SK-N-SH (cell line): ENCODE results near the gene MANBA. TPM values are rescaled to one million over a fixed set of nuclear protein-coding genes. Genes with fewer than 3 reads are reported as not detected.

Experiments
- CTCF ChIA-PET: fragments of 300-600, 350-600 bp; formaldehyde crosslinking; extraction: SDS; loops from one replicate; lab custom pipeline; 2021; lab: Yijun Ruan, JAX
- POLR2A ChIA-PET: fragments of 350-600 bp; sonication (Branson Sonifier 250); formaldehyde crosslinking; extraction: SDS; loops from one replicate; lab custom pipeline; 2020; ENCODE audit warnings: antibody characterized with exemption, inconsistent platforms; lab: Yijun Ruan, JAX
- DNase-seq: peaks from one replicate; pipeline ENCODE4 v3.0.0; 2012
- H2AFZ ChIP-seq: fragments of 200-600 bp; sonication (generic); 2 replicates; pipeline ENCODE4 v1.8.1; 2016; ENCODE audit warnings: antibody characterized with exemption, mild to moderate bottlenecking, low read depth
- H3F3A ChIP-seq: fragments of 200-600 bp; sonication (generic); replicated peaks from 2 replicates; pipeline ENCODE3; 2016; ENCODE audit warnings: antibody characterized with exemption, mild to moderate bottlenecking; ENCODE audit not compliant: insufficient read depth
- H3K27ac ChIP-seq, 2 experiments: fragments of 200-500 bp in 1 of 2; fragments of 200-600 bp in 1 of 2; sonication (Bioruptor generic) in 1 of 2; sonication (generic), shearing (Covaris generic) in 1 of 2; 2 replicates each; pipeline versions ENCODE4 v1.5.1 to v1.6.1; 2014 to 2016; ENCODE audit warnings: low read depth in 2 of 2, inconsistent platforms in 1 of 2, low read length in 1 of 2, mild to moderate bottlenecking in 1 of 2, mixed read lengths in 1 of 2
- H3K27me3 ChIP-seq: fragments of 200-600 bp; sonication (generic), shearing (Covaris generic); 2 replicates; pipeline ENCODE4 v1.6.1; 2016; ENCODE audit warnings: mixed run types; ENCODE audit not compliant: insufficient read depth
- H3K36me3 ChIP-seq, 2 experiments: fragments of 200-500 bp in 1 of 2; fragments of 200-600 bp in 1 of 2; sonication (Bioruptor generic) in 1 of 2; sonication (generic) in 1 of 2; replicated peaks in 1 of 2; 2 replicates each; pipeline versions ENCODE3 to v1.5.1; 2014 to 2016; ENCODE audit warnings: low read length in 1 of 2, mild to moderate bottlenecking in 1 of 2; ENCODE audit not compliant: insufficient read depth in 2 of 2, control insufficient read depth in 1 of 2
- H3K4me1 ChIP-seq, 2 experiments: fragments of 200-500 bp in 1 of 2; fragments of 200-600 bp in 1 of 2; sonication (Bioruptor generic) in 1 of 2; sonication (generic), shearing (Covaris generic) in 1 of 2; 2 replicates each; pipeline versions ENCODE4 v1.5.1 to v1.6.1; 2014 to 2016; ENCODE audit warnings: low read depth in 1 of 2, low read length in 1 of 2, mixed run types in 1 of 2; ENCODE audit not compliant: insufficient read depth in 2 of 2, control insufficient read depth in 1 of 2
- H3K4me2 ChIP-seq: fragments of 200-600 bp; sonication (generic), shearing (Covaris generic); 2 replicates; pipeline ENCODE4 v1.6.1; 2017; ENCODE audit warnings: mixed run types
- H3K4me3 ChIP-seq, 2 experiments: fragments of 200-500 bp in 1 of 2; fragments of 200-600 bp in 1 of 2; sonication (Bioruptor generic) in 1 of 2; sonication (generic), shearing (Covaris generic) in 1 of 2; 2 replicates each; pipeline versions ENCODE4 v1.5.1 to v1.8.1; 2014 to 2016; ENCODE audit warnings: low read depth in 2 of 2, inconsistent platforms in 1 of 2, low read length in 1 of 2, mild to moderate bottlenecking in 1 of 2, mixed read lengths in 1 of 2, moderate library complexity in 1 of 2
- H3K79me2 ChIP-seq: fragments of 200-600 bp; sonication (generic); 2 replicates; pipeline ENCODE4 v1.8.1; 2017; ENCODE audit warnings: mild to moderate bottlenecking; ENCODE audit not compliant: insufficient read depth
- H3K9ac ChIP-seq: fragments of 200-600 bp; sonication (generic); 2 replicates; pipeline ENCODE4 v1.6.1; 2017; ENCODE audit warnings: mixed run types
- H3K9me2 ChIP-seq: fragments of 200-600 bp; sonication (generic); 2 replicates; pipeline ENCODE4 v1.6.1; 2017; ENCODE audit warnings: mixed run types
- H3K9me3 ChIP-seq: fragments of 200-600 bp; sonication (generic); 2 replicates; pipeline ENCODE4 v1.6.1; 2017; ENCODE audit warnings: mixed run types, mild to moderate bottlenecking, moderate library complexity
- H4K20me1 ChIP-seq: fragments of 200-600 bp; sonication (generic); 2 replicates; pipeline ENCODE4 v1.6.1; 2017; ENCODE audit warnings: mild to moderate bottlenecking, mixed run types; ENCODE audit not compliant: insufficient read depth
- CHD2 ChIP-seq: fragments of 150-350 bp; IDR thresholded peaks from 2 replicates; pipeline ENCODE4 v1.6.1; 2018; ENCODE audit warnings: low read length; ENCODE audit not compliant: partially characterized antibody
- CTCF ChIP-seq: fragments of 200-600 bp; sonication (generic); IDR thresholded peaks from 2 replicates; pipeline ENCODE4 v1.6.1; 2017; ENCODE audit warnings: antibody characterized with exemption, mild to moderate bottlenecking, moderate library complexity
- ELF1 ChIP-seq: IDR thresholded peaks from 2 replicates; pipeline ENCODE4 v1.4.0; 2012
- EZH2phosphoT487 ChIP-seq: fragments of 200-600 bp; sonication (generic); IDR thresholded peaks from 2 replicates; pipeline ENCODE4 v1.6.1; 2017; ENCODE audit warnings: low read depth, mixed run types, mild to moderate bottlenecking, antibody characterized with exemption, moderate library complexity, borderline replicate concordance
- FOXJ3 ChIP-seq: sonication (generic); formaldehyde crosslinking; IDR thresholded peaks from 2 replicates; pipeline ENCODE4 v1.5.1; 2020; ENCODE audit warnings: mild to moderate bottlenecking, missing genetic modification reagents
- GATA2 ChIP-seq: sonication (generic); formaldehyde crosslinking; IDR thresholded peaks from 2 replicates; pipeline ENCODE4 v1.5.0; 2020; ENCODE audit warnings: mild to moderate bottlenecking, missing genetic modification reagents
- MXI1 ChIP-seq: IDR thresholded peaks from 2 replicates; pipeline ENCODE4 v1.6.1; 2012; ENCODE audit warnings: mild to moderate bottlenecking, low read depth, low read length, improper control_type of control experiment
- NFIC ChIP-seq: IDR thresholded peaks from 2 replicates; pipeline ENCODE4 v1.4.0; 2012; ENCODE audit warnings: borderline replicate concordance
- RCOR1 ChIP-seq: fragments of 150-350 bp; IDR thresholded peaks from 2 replicates; pipeline ENCODE4 v1.6.1; 2017; ENCODE audit warnings: antibody characterized with exemption, low read length
- RXRA ChIP-seq: IDR thresholded peaks from 2 replicates; pipeline ENCODE4 v1.4.0; 2012; ENCODE audit warnings: low read depth, mild to moderate bottlenecking, borderline replicate concordance
- SIN3A ChIP-seq: IDR thresholded peaks from 2 replicates; pipeline ENCODE4 v1.6.1; 2012; ENCODE audit warnings: low read depth, mild to moderate bottlenecking, low read length, moderate library complexity, borderline replicate concordance
- SMC3 ChIP-seq: IDR thresholded peaks from 2 replicates; pipeline ENCODE4 v1.6.1; 2012; ENCODE audit warnings: low read depth, low read length, improper control_type of control experiment
- TAF1 ChIP-seq: IDR thresholded peaks from 2 replicates; pipeline ENCODE4 v1.6.1; 2012; ENCODE audit warnings: low read depth, mild to moderate bottlenecking, low read length, moderate library complexity, borderline replicate concordance
- TCF12 ChIP-seq: IDR thresholded peaks from 2 replicates; pipeline ENCODE4 v1.4.0; 2012
- TEAD4 ChIP-seq: IDR thresholded peaks from 2 replicates; pipeline ENCODE4 v1.4.0; 2012; ENCODE audit warnings: mild to moderate bottlenecking, borderline replicate concordance; ENCODE audit not compliant: insufficient read depth
- USF1 ChIP-seq: IDR thresholded peaks from 2 replicates; pipeline ENCODE4 v1.4.0; 2012; ENCODE audit warnings: low read depth, borderline replicate concordance
- YY1 ChIP-seq: IDR thresholded peaks from 2 replicates; pipeline ENCODE4 v1.4.0; 2012; ENCODE audit warnings: low read depth, mild to moderate bottlenecking
- WGBS: methylation state at CpG from one replicate; pipeline ENCODE4 v1.1.6; 2017; ENCODE audit warnings: low lambda C conversion rate; 5-methylcytosine and 5-hydroxymethylcytosine counted together
- polyA plus RNA-seq, 3 experiments: library from polyadenylated mRNA; depleted of rRNA; stranded (reverse); fragments of >200 nt; gene quantifications; 2 replicates each; pipeline ENCODE4 v1.2.3, GENCODE V29; 2012
- TF ChIP-seq, protein P1 (sequence below): fragments of 150-350 bp; IDR thresholded peaks from 2 replicates; pipeline ENCODE4 v1.6.1; 2017; ENCODE audit warnings: antibody characterized with exemption, low read length, low read depth, borderline replicate concordance

Gene MANBA
- polyA plus RNA-seq, 1 of the 3 experiments (the other 2 are of a cell fraction), result 13.4 TPM

GRCh38 chr4:102589743-102590142 is 171.0 kb downstream of the MANBA start:
- H2AFZ ChIP-seq, result no peak overlapping the region
- no peak overlapping the region for H3K9ac ChIP-seq
- no peak for DNase-seq
- H3K27me3 ChIP-seq, result no peaks in the 10 kb centered on the region
- H3K4me3 ChIP-seq, result no peak overlapping the region
- no peaks in the 10 kb centered on the region for H3K9me2 ChIP-seq
- H3K79me2 ChIP-seq, result no peaks in the 10 kb centered on the region
- no peak for TF ChIP-seq USF1
- TF ChIP-seq, protein P1, sequence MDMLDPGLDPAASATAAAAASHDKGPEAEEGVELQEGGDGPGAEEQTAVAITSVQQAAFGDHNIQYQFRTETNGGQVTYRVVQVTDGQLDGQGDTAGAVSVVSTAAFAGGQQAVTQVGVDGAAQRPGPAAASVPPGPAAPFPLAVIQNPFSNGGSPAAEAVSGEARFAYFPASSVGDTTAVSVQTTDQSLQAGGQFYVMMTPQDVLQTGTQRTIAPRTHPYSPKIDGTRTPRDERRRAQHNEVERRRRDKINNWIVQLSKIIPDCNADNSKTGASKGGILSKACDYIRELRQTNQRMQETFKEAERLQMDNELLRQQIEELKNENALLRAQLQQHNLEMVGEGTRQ, result no peak
- no peak for TF ChIP-seq SMC3
- no peak for TF ChIP-seq RXRA
- no peak for TF ChIP-seq GATA2 (CRISPR knock-in tag)
- TF ChIP-seq MXI1, result no peak
- TF ChIP-seq, all 33 proteins: peak for 0
- ChIA-PET CTCF (no interaction called here), POLR2A (no interaction called here)
- Histone ChIP-seq H3K4me2 (no peak overlapping the region), H3K4me1 (no peaks in the 10 kb centered on the region), H3K9me3 (no peaks in the 10 kb centered on the region), H4K20me1 (no peaks in the 10 kb centered on the region), H3F3A (no peaks in the 10 kb centered on the region), H3K27ac (no peak overlapping the region), H3K36me3 (peaks cover 23 to 63% of the 10 kb centered on the region in 2 experiments)
- 83% methylated on average over 3 of the region's 3 CpGs for WGBS

GRCh38 chr4:102586644-102587021 is 174.1 kb downstream of the MANBA start:
- Histone ChIP-seq H3K27ac (no peak overlapping the region), H4K20me1 (no peaks in the 10 kb centered on the region), H3K27me3 (no peaks in the 10 kb centered on the region), H3K9ac (no peak overlapping the region), H3K4me3 (no peak overlapping the region), H3K9me3 (no peaks in the 10 kb centered on the region), H3K9me2 (no peaks in the 10 kb centered on the region), H3K4me1 (no peaks in the 10 kb centered on the region), H3F3A (no peaks in the 10 kb centered on the region), H2AFZ (no peak overlapping the region), H3K4me2 (no peak overlapping the region), H3K36me3 (peaks cover 44 to 76% of the 10 kb centered on the region in 2 experiments), H3K79me2 (no peaks in the 10 kb centered on the region)
- 93% methylated on average over 4 of the region's 4 CpGs for WGBS
- CTCF ChIA-PET, result interaction anchor here (1.0 kb wide), 1 partner anchor 19 kb away, joined by 3 read pairs; no protein-coding TSS in a partner anchor
- POLR2A ChIA-PET, result no interaction called here
- TF ChIP-seq CTCF (no peak), RCOR1 (no peak), EZH2phosphoT487 (no peak), NFIC (no peak), ELF1 (no peak), CHD2 (no peak), YY1 (no peak), TAF1 (no peak), FOXJ3 (CRISPR knock-in tag) (no peak), SIN3A (no peak), GATA2 (CRISPR knock-in tag) (no peak), TEAD4 (no peak), TCF12 (no peak)
- TF ChIP-seq, protein P1, result no peak
- DNase-seq, result no peak
